ENCODE results near the gene FOCAD.
"Not testable (repeated sequence)": the region's sequence is repeated elsewhere in the genome, so short reads cannot be mapped to it uniquely, and the experiment has no call there.

The FOCAD gene

GRCh38 chr9:20684035-20684874, at the start of gene FOCAD:
Gene FOCAD, plus strand, starts transcription at chr9:20684259. Its CDS starts 31,095 bp downstream, at chr9:20715354.
- peak; percentile 84 for DNase-seq

GRCh38 chr9:20634895-20635294, 49.2 kb upstream of the FOCAD start:
- no peak for DNase-seq

GRCh38 chr9:20636888-20637440, 47.1 kb upstream of the FOCAD start:
- no peak for DNase-seq

- peak; percentile 70 for DNase-seq
These were observed 43.5 kb upstream of the FOCAD start for GRCh38 chr9:20640331-20641187.

- no peak for DNase-seq
These were observed 42.0 kb upstream of the FOCAD start for GRCh38 chr9:20642045-20642444.

GRCh38 chr9:20643660-20644059, 40.4 kb upstream of the FOCAD start:
- no peak for DNase-seq

GRCh38 chr9:20646656-20647055, 37.4 kb upstream of the FOCAD start:
- no peak for DNase-seq

- no peak for DNase-seq
These were observed 34.7 kb upstream of the FOCAD start for GRCh38 chr9:20649381-20649780.

GRCh38 chr9:20650313-20650712, 33.7 kb upstream of the FOCAD start:
- no peak for DNase-seq

- DNase-seq: no peak
These were observed 33.2 kb upstream of the FOCAD start for GRCh38 chr9:20650750-20651299.

GRCh38 chr9:20651939-20652338, 32.1 kb upstream of the FOCAD start:
- no peak for DNase-seq

- DNase-seq: not testable (repeated sequence)
These were observed 25.8 kb upstream of the FOCAD start for GRCh38 chr9:20658246-20658667.

GRCh38 chr9:20658677-20659473, 25.2 kb upstream of the FOCAD start:
- no peak for DNase-seq

GRCh38 chr9:20659474-20659967, 24.5 kb upstream of the FOCAD start:
- DNase-seq: no peak

GRCh38 chr9:20662156-20662555, 21.9 kb upstream of the FOCAD start:
- no peak for DNase-seq

GRCh38 chr9:20663133-20663532, 20.9 kb upstream of the FOCAD start:
- DNase-seq: no peak

GRCh38 chr9:20664501-20664900, 19.6 kb upstream of the FOCAD start:
- DNase-seq: no peak

GRCh38 chr9:20670395-20670794, 13.7 kb upstream of the FOCAD start:
- DNase-seq: no peak

- no peak for DNase-seq
These were observed 12.4 kb upstream of the FOCAD start for GRCh38 chr9:20671635-20672034.

GRCh38 chr9:20673537-20673936, 10.5 kb upstream of the FOCAD start:
- DNase-seq: not testable (repeated sequence)

- no peak for DNase-seq
These were observed 2.6 kb upstream of the FOCAD start for GRCh38 chr9:20681467-20681866.

- no peak for DNase-seq
These were observed 566 bp upstream of the FOCAD start for GRCh38 chr9:20683351-20684034.
